ENCODE data around the gene DBF4B. TPM values are rescaled to one million over a fixed set of nuclear protein-coding genes. Genes with fewer than 3 reads are reported as not detected.
A peak's percentile ranks its signal among the peaks of the same experiment; 100 is the strongest.

Gene DBF4B
- total and polyA plus RNA-seq, 2 of the 13 experiments (the other 11 are each of a cell fraction or from before 2014, with no cell fraction given) = 11.7 to 13.2 TPM

DNA sequence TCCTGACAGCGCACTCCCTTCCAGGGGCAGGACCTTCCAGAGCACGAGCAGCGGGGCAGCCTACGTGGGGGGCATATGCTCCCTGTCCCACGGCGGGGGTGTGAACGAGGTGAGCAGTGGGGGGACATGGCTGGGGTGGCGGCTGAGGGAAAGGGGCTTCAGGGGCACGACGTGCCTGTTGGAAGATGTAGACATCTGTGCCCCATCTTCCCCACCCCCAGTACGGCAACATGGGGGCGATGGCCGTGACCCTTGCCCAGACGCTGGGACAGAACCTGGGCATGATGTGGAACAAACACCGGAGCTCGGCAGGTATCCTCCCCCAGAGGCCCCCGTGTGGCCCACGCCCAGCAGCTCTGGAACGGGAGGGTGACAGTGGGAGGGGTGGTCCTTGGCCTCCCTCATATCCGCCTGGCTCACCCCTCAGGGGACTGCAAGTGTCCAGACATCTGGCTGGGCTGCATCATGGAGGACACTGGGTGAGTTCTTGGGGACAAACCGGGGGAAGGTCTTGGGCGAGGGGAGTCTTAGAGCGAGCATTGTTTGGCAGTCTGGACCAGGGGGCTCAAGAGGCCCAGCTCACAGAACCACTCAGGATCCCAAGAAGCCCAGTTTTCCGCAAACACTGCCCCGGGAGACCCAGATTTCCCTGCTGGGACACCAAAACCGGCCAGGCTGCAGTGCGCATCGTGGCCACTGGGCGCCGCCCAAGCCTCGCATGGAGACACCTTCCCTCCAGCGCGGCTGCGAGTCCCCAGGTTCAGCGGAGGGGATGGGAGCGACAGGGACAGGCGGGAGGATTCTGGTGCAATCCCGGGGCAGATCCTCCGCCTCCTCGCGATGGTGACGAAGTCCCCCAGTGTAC, 66.0 kb downstream of the DBF4B start (continued):
- TF ChIP-seq U2AF2 (IDR thresholded peaks at IDR 0.05; ENCODE audit: low read depth, low read length) = no peak
- TF ChIP-seq MAFG (CRISPR knock-in tag; IDR thresholded peaks at IDR 0.05) = no peak
- peak; percentile 79; the same call in 1 of the 2 replicates for TF ChIP-seq MZF1 (CRISPR knock-in tag; IDR thresholded peaks at IDR 0.05; ENCODE audit: borderline replicate concordance)
- TF ChIP-seq, protein P1, sequence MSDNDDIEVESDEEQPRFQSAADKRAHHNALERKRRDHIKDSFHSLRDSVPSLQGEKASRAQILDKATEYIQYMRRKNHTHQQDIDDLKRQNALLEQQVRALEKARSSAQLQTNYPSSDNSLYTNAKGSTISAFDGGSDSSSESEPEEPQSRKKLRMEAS (IDR thresholded peaks at IDR 0.05) = no peak; the same call in 1 of the 2 replicates
- TF ChIP-seq, protein P2, sequence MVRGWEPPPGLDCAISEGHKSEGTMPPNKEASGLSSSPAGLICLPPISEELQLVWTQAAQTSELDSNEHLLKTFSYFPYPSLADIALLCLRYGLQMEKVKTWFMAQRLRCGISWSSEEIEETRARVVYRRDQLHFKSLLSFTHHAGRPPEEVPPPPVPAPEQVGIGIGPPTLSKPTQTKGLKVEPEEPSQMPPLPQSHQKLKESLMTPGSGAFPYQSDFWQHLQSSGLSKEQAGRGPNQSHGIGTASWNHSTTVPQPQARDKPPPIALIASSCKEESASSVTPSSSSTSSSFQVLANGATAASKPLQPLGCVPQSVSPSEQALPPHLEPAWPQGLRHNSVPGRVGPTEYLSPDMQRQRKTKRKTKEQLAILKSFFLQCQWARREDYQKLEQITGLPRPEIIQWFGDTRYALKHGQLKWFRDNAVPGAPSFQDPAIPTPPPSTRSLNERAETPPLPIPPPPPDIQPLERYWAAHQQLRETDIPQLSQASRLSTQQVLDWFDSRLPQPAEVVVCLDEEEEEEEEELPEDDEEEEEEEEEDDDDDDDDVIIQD (CRISPR knock-in tag; IDR thresholded peaks at IDR 0.05; ENCODE audit: low read depth) = peak; percentile 35; the same call in 1 of the 2 replicates
- no peak for TF ChIP-seq XBP1 (CRISPR knock-in tag; IDR thresholded peaks at IDR 0.05)
- no peak for TF ChIP-seq RFX5 (IDR thresholded peaks at IDR 0.05; ENCODE audit: low read depth, low read length)
- TF ChIP-seq JARID2 (CRISPR knock-in tag; IDR thresholded peaks at IDR 0.05; ENCODE audit: insufficient replicate concordance) = no peak
- 0 out of 2 replicates have a peak, but pooled peaks have one; percentile 22 for TF ChIP-seq ZNF839 (CRISPR knock-in tag; IDR thresholded peaks at IDR 0.05; ENCODE audit: borderline replicate concordance)
- TF ChIP-seq KDM5B (CRISPR knock-in tag; IDR thresholded peaks at IDR 0.05; ENCODE audit: borderline replicate concordance) = no peak
- TF ChIP-seq ZBTB1 (CRISPR knock-in tag; IDR thresholded peaks at IDR 0.05; ENCODE audit: borderline replicate concordance) = no peak
- no peak for TF ChIP-seq ZNF672 (CRISPR knock-in tag; IDR thresholded peaks at IDR 0.05)
- TF ChIP-seq SIX4 (CRISPR knock-in tag; IDR thresholded peaks at IDR 0.05) = no peak
- no peak for TF ChIP-seq ZNF382 (CRISPR knock-in tag; IDR thresholded peaks at IDR 0.05; ENCODE audit: borderline replicate concordance)
- TF ChIP-seq, protein P3, sequence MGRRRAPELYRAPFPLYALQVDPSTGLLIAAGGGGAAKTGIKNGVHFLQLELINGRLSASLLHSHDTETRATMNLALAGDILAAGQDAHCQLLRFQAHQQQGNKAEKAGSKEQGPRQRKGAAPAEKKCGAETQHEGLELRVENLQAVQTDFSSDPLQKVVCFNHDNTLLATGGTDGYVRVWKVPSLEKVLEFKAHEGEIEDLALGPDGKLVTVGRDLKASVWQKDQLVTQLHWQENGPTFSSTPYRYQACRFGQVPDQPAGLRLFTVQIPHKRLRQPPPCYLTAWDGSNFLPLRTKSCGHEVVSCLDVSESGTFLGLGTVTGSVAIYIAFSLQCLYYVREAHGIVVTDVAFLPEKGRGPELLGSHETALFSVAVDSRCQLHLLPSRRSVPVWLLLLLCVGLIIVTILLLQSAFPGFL (CRISPR knock-in tag; IDR thresholded peaks at IDR 0.05) = no peak
- peak; percentile 63 for TF ChIP-seq HNRNPLL (IDR thresholded peaks at IDR 0.05; ENCODE audit: low read depth, low read length, poor library complexity, severe bottlenecking)
- TF ChIP-seq MAFK (conservative IDR thresholded peaks at IDR 0.05 in 1 of 2, IDR thresholded peaks at IDR 0.05 in 1 of 2; ENCODE audit: low read length in 2 of 2) = no peak
- TF ChIP-seq NFE2L2 (IDR thresholded peaks at IDR 0.05; ENCODE audit: low read length) = no peak
- TF ChIP-seq, protein P4, sequence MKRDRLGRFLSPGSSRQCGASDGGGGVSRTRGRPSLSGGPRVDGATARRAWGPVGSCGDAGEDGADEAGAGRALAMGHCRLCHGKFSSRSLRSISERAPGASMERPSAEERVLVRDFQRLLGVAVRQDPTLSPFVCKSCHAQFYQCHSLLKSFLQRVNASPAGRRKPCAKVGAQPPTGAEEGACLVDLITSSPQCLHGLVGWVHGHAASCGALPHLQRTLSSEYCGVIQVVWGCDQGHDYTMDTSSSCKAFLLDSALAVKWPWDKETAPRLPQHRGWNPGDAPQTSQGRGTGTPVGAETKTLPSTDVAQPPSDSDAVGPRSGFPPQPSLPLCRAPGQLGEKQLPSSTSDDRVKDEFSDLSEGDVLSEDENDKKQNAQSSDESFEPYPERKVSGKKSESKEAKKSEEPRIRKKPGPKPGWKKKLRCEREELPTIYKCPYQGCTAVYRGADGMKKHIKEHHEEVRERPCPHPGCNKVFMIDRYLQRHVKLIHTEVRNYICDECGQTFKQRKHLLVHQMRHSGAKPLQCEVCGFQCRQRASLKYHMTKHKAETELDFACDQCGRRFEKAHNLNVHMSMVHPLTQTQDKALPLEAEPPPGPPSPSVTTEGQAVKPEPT (CRISPR knock-in tag; IDR thresholded peaks at IDR 0.05; ENCODE audit: low read depth) = no peak
- TF ChIP-seq MYC (CRISPR knock-in tag; IDR thresholded peaks at IDR 0.05; ENCODE audit: borderline replicate concordance) = peak; percentile 39
- TF ChIP-seq, protein P5, sequence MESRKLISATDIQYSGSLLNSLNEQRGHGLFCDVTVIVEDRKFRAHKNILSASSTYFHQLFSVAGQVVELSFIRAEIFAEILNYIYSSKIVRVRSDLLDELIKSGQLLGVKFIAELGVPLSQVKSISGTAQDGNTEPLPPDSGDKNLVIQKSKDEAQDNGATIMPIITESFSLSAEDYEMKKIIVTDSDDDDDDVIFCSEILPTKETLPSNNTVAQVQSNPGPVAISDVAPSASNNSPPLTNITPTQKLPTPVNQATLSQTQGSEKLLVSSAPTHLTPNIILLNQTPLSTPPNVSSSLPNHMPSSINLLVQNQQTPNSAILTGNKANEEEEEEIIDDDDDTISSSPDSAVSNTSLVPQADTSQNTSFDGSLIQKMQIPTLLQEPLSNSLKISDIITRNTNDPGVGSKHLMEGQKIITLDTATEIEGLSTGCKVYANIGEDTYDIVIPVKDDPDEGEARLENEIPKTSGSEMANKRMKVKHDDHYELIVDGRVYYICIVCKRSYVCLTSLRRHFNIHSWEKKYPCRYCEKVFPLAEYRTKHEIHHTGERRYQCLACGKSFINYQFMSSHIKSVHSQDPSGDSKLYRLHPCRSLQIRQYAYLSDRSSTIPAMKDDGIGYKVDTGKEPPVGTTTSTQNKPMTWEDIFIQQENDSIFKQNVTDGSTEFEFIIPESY (CRISPR knock-in tag; IDR thresholded peaks at IDR 0.05) = no peak

Data from HepG2 (cell line).